ENCODE measurements around the gene ENPP3. TPM values are rescaled to one million over a fixed set of nuclear protein-coding genes. Genes with fewer than 3 reads are reported as not detected.
"Not testable (repeated sequence)": the region's sequence is repeated elsewhere in the genome, so short reads cannot be mapped to it uniquely, and the experiment has no call there.

ENPP3 gene
- total RNA-seq, 1 experiment from 2014 or later: not detected

DNA sequence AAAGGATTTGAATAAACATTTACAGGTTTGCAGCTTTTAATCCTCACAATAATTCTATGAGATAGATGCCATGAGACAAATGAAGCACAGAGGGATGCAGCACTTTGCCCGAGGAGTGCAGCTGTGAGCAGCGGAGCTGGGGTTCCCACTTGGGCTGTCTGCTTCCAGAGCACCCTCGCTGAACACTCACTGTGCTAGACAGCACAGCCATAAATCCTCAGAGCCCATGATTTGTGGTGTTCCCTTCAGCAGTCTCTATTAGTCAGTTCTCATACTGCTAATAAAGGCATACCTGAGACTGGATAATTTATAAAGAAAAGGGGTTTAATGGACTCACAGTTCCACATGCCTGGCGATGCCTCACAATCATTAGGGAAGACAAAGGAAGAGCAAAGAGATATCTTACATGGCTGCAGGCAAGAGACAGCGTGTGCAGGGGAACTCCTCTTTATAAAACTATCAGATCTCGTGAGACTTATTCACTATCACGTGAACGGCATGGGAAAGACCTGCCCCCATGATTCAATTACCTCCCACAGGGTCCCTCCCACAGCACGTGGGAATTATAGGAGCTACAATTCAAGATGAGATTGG, 99.0 kb downstream of the ENPP3 start:
- DNase-seq (ENCODE audit: low spot score): no peak

DNA sequence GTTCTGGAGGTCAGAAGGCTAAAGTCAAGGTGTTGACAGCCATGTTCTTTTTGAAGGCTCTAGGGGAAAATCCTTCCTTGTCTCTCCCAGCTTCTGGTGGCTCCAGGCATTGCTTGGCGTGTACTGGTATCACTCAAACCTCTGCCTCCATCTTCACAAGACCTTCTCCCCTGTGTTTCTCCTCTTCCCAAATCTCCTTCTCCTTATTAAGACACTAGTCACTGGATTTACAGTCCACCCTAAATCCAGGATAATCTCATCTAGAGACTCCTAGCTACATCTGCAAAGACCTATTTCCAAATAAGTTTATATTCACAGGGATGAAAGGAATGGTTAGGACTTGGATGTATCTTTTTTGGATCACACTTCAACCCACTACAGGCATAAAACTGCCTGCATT, 99.7 kb downstream of the ENPP3 start:
- no peak for DNase-seq (ENCODE audit: low spot score)

DNA sequence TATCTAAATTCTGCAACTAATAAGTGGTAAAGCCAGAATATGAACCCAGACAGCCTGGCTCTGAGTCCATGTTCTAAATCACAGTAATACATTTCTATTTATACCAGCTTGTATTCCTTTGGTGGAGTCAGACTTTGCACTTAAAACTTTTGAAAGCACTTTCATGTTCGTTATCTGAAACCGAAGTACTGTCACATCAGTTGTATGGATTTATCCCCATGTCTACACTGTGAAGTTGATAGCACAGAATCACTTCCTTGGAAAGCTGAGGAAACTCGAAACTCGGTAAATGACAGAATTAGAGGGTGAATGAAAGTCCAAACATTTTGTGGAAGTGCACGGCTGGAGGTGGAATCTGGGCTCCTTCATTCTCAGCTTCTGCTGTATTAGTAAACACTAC, 102.0 kb downstream of the ENPP3 start:
- DNase-seq (ENCODE audit: low spot score): no peak

GRCh38 chr6:131740161-131740560, 103.1 kb downstream of the ENPP3 start:
- DNase-seq (ENCODE audit: low spot score): peak; percentile 14

- no peak for DNase-seq (ENCODE audit: low spot score)
Observed at GRCh38 chr6:131741688-131742393, 104.7 kb downstream of the ENPP3 start.

DNA sequence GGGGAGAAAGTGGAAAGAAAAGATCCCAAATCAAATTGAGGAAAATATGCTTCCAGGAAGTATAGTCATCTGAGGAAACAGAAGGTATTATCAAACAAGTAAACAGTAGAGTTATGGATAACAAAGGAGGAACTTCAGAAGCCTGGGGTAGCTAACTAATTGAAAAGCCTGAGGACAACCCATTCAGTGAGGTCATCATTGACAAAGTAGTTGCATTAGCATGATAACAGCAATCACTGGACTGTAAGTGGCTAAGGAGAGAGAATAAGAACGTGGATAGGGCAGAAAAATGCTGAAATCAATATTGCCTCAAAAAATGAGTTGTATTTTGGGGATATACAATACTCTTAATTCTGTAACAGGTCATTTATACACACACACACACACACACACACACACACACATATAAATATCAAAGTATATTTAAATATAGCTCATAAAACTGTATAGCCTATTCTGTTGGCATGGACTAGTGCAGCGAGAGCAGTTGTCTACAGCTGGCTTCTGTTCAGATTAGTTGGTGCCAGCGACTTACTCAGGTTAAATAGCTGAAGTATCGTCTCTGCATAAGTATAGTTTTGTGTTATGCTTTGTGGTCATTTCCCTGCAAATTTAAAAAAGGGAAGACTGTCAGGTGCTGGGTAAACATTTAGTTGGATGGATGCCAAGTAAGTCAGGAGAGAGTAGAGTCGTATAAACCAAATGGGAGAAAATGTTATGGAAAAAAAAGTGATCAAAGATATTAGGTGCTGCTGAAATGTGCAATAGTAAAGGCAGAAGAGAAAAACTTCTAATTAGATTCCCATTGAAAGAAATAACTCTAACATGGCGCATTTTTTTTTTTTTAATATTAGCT, 107.6 kb downstream of the ENPP3 start:
- DNase-seq (ENCODE audit: low spot score): no peak

- DNase-seq (ENCODE audit: low spot score): no peak
Observed at GRCh38 chr6:131745476-131745875, 108.4 kb downstream of the ENPP3 start.

DNA sequence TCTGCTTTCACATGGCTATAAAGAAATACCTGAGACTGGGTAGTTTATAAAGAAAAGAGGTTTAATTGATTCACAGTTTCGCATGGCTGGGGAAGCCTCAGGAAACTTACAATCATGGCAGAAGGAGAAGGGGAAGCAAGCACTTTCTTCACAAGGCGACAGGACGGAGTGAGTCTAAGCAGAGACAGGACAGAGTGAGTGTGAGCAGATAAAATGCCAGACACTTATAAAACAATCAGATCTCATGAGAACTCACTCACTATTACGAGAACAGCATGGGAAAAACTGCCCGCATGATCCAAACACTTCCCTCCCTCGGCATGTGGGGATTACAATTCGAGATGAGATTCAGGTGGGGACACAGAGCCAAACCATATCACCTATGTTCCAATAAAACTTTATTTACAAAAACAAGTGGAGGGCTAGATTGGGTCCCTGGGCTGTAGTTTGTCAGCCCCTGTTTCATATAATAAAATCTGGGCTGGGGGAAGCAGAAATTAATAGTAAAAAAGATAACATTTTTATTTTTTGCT, 110.8 kb downstream of the ENPP3 start:
- no peak for DNase-seq (ENCODE audit: low spot score)

DNA sequence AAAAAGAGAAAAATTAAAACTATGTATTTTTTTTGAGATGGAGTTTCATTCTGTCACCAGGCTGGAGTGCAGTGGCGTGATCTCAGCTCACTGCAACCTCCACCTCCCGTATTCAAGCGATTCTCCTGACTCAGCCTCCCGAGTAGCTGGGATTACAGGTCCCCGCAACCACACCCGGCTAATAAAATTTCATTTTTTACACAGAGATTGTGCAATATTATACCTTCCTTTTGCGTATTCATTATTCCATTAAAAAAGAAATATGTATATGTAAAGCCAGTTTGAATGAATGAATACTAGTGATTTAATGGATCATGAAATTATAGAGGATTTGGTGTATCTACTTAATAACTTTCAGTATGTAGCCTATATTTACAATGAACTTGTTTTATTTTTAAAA, 111.9 kb downstream of the ENPP3 start:
- no peak for DNase-seq (ENCODE audit: low spot score)

DNA sequence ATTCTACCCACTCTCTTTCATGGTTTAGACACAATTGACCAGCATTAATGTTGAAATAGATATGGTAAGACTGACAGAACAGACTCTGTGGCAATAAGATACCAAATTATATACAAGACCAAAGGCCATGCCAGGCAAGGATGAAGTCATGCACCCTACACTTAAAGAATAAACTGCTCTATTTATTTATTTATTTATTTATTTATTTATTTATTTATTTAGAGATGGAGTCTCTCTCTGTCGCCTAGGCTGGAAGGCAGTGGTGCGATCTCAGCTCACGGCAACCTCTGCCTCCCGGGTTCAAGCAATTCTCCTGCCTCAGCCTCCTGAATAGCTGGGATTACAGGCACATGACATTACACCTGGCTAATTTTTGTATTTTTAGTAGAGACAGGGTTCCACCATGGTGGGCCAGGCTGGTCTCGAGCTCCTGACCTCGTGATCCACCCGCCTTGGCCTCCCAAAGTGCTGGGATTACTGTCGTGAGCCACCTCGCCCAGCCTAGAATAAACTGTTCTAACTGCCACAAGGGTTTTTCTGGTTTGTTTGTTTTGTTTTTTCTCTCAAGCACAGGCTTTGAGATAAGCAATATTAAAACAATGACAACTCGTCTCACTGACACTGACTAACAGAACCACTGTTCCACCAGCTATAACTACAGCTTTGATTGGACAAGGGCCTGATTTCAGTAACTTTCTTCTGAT, 114.1 kb downstream of the ENPP3 start:
- DNase-seq (ENCODE audit: low spot score): not testable (repeated sequence)

- no peak for DNase-seq (ENCODE audit: low spot score)
Observed at GRCh38 chr6:131754088-131754487, 117.0 kb downstream of the ENPP3 start.

- DNase-seq (ENCODE audit: low spot score): no peak
Observed at GRCh38 chr6:131754715-131755567, 117.8 kb downstream of the ENPP3 start.

- peak; percentile 52 for DNase-seq (ENCODE audit: low spot score)
Observed at GRCh38 chr6:131755597-131755996, 118.5 kb downstream of the ENPP3 start.

- peak; percentile 14 for DNase-seq (ENCODE audit: low spot score)
Observed at GRCh38 chr6:131756039-131756438, 118.9 kb downstream of the ENPP3 start.

GRCh38 chr6:131758920-131759319, 121.8 kb downstream of the ENPP3 start:
- DNase-seq (ENCODE audit: low spot score): no peak

DNA sequence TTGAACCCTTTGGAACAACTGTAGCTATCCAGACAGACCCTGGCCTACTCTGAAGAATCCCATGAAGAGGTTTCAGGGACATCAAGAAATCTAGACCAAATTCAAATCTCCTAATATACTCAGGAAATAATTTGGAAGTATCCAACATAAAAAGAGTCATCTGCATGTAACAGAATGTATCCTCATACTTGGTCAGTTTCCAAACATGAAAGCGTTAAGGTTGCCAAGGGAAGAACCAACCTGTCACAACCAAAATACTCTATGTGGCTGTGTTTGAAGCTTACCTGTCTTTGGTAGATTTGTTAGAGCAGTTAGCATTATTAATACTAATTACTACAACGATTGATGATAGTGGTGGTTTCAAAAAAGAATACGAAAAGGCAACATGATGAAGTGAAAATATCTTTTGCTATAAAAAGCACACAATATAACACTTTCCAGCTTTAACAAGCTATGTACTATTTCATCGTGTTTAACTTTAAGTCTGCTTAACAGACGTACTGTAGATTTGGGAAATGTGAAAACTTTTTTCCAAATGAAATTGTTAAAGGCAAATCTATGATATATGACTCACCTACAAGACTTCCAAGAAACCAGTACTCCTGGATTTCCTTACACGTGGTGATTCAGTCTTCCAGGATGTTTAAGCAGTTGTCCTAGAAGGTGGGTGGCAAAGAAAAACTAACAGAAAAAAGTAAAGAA, 124.1 kb downstream of the ENPP3 start:
- peak; percentile 23 for DNase-seq (ENCODE audit: low spot score)

DNA sequence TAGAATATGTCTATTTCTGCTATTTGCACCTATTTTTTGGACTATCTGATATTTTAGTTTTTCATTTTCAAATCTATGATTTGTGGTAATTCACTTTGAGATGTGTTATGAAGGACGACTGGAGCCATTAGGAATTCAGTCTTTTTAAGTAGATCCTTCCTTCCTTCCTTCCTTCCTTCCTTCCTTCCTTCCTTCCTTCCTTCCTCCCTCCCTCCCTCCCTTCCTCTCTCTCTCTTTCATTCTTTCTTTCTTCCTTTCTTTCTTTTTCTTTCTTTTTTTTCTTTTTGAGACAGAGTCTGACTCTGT, 124.6 kb downstream of the ENPP3 start:
- DNase-seq (ENCODE audit: low spot score): no peak

DNA sequence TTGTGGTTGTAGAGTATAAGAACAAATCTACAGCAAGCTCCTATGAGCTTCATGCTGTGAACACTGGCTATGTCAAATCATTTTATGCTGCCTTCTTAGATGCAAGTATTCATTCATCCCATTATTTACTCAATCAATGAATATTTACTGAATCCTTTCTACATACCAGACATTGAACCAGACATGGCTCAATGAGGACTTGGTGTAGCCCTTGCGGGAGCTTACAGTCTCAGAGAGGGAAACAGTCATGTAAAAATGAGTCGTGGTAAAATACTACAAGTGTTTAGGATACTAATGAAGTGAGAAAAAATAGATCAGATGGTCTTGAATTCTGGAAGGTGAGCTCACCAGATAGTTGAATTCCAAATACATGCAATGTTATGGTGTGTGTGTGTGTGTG, 125.9 kb downstream of the ENPP3 start:
- no peak for DNase-seq (ENCODE audit: low spot score)

GRCh38 chr6:131763749-131764148, 126.6 kb downstream of the ENPP3 start:
- DNase-seq (ENCODE audit: low spot score): no peak

- DNase-seq (ENCODE audit: low spot score): no peak
Observed at GRCh38 chr6:131764350-131764749, 127.2 kb downstream of the ENPP3 start.
